GM19452 (cell line): Measurements from ENCODE around the gene ITGB2.
"Not testable (repeated sequence)": the region's sequence is repeated elsewhere in the genome, so short reads cannot be mapped to it uniquely, and the experiment has no call there.

Source experiments
- ATAC-seq: cut with Tn5 transposase; IDR thresholded peaks from one replicate; pipeline ENCODE4 v1.9.1; 2021; ENCODE audit not compliant: unreplicated experiment

The ITGB2 gene

DNA sequence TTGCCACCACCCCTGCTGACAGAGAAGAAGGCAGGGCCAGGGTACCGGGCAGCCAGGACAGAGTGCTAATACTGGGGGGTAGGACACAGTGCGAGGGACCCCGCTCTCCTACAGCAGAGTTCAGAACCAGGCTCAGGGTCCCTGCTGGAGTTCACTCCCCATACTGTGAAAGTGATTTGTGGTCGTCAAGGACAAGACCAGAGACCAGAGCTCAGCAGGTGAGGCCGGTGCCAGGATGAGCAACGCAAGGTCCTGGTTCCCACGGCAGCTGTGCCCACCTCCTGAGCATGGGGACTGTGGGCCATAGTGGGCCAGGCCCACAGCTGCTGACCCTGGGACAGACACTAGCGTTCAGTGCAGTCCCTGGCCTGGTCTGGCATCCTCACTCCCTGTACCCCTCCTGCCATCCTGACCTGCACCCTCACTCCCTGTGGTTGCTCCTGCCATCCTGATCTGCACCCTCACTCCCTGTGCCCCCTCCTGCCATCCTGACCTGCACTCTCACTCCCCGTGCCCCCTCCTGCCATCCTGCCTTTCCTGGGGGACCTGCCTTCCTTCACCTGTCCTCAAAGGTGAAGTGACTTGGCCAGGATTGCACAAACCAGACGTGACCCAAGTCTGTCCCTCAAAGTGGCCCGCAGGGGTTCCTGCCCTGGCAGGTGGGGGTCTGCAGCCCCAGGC is 33.4 kb downstream of the ITGB2 start:
- ATAC-seq: no peak

DNA sequence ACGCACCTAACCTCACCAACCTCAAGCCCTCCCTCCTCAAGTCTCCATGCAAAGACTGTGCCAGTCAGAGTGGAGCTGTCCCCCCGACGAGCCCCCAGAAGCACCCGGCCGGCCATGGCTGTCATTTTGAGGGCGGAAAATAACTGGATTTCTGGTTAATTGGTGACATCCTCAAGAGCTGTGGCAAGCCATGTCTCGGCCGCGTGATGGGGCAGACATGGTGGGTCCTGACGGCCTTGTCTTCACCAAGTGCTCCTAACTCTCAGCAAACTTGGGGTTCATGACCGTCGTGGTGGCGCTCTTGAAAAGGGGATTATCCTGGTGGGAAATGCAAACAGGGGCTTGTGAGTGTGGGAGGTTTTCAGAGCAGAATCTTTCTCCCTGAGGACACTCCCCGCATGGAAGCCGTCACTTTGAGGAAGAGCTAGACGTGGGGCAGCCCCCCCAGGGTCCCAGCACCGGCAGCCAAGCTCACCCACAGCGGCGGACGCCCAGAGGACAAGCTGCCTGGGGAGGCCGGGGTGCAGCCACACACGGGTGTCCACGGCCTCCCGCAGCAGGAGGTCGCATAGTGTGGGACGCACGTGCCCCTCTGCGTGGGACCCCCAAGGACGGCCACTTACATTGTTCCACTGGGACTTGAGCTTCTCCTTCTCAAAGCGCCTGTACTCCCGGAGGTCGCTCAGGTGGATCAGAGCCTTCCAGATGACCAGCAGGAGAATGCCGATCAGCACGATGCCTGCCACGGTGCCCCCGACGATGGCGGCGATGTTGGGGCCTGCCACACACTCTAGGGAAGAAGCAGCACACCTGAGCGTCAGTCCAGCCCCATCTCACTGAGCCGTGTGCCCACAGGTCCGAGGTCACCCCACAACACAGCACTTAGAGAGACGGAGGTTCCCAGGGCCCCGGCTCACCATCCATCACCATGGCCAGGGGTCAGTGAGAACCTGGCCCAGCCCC is 34.3 kb downstream of the ITGB2 start:
- ATAC-seq: no peak

DNA sequence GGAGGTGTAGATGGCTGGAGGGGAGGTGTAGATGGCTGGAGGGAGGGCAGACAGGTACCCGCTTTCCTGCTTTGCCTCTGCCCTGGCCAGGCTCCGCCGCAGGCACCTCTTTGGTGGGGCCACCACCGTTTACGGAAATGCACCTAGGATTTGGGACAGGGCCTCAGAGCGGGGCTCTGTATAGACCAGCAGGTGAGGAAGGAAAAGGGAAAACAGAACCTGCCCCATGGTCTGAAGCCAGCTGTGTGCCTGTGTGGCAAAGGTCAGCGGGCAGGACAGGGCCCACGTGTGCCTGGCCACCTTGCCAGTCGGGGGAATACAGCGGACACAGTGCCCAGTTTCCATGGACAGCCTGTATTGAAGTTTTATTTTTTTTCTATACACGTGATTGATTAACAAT is 35.1 kb downstream of the ITGB2 start:
- ATAC-seq: no peak

DNA sequence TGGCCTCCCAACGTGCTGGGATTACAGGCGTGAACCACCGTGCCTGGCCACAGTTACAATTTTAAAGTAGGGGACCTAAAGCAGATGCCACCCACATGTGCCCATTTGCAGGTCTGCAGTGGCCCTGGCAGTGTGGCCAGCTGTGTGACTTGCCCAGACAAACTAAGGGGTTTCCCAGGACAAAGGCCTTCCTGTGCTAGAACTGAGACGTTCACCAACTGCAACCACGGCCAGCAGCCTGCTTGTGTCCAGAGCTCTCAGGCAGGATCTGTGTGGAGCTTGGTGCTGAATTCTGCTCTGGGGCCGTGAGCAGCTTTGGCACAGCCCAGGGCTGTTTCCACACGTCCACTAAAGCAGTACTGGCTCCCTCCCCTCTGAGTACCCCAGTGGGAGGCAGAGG is 36.6 kb downstream of the ITGB2 start:
- ATAC-seq: no peak

DNA sequence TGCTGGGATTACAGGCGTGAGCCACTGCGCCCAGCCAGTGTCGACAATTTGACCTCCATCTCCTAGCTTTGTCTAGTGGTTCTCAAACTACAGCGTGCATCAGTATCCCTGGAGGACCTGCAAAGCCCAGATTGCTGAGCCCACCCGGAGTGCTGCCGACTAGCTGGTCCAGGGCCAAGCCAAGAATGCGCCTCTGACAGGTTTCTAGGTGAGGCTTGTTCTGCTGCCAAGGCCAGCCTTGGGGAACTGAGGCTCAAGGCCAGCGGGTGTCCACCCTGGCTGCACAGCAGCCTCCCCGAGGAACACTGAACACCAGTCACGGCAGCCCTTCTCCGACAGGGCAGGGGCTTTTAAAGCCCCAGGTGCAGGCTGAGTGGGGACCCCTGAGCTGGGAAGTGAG is 37.4 kb downstream of the ITGB2 start:
- ATAC-seq: no peak

DNA sequence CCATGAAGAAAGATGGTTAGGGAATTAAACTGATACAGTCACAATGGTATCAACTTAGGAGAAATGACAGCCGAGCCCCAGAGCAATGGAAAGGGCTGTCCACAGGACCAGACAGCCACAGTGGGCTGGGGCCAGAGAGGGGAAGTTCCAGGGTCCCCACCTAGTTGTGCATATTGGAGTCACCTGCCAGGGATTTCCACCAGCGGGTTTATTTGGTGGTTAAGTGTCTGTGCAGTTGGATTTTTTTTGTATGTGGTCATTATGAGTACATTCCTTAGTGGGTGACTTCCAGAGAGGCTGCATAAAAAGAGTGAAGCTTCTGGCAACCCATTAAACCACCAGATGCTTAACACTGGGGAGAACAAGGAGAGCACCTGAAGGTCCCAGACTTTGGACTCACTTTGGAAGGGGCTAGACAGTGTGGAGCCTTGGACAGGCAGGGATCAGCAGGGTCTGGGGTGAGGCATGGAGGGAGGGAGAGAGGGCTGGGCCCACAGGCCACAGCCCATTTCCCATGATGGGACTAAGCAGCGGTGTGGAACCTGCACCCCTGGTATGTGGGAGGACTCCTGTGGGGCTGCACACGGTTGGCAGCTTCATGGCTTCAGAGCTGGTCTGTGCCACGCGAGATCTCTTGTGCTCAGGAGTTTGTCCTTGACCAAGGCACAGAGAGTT is 39.4 kb downstream of the ITGB2 start:
- no peak for ATAC-seq

DNA sequence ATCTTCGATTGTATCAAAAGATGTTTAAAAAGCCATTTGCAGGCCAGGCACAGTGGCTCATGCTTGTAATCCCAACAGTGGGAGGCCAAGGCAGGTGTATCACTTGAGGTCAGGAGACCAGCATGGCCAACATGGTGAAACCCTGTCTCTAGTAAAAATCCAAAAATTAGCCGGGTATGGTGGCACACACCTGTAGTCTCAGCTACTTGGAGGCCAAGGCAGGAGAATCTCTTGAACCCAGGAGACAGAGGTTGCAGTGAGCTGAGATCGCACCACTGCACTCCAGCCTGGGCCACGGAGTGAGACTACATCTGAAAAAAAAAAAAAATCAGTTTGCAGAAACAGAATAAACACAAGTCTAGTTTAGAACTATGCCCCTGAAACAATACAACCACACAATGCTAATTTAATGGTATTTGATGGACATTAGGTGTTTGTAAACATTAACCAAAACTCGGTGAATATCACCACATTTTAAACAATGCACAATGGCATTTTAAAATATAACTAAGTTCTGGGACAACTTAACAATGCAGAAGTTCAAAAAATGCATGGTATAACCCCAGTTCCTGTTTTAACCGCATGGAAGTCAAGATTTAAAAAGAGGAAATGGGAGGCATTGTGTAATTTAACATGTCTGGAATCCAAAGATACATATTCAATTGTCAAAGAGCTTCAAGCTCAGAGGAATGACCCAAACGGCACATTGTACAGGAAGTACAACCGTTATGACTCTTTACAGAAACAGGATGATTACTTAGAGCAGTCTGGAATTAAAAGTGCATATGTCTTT is 40.1 kb downstream of the ITGB2 start:
- no peak for ATAC-seq

DNA sequence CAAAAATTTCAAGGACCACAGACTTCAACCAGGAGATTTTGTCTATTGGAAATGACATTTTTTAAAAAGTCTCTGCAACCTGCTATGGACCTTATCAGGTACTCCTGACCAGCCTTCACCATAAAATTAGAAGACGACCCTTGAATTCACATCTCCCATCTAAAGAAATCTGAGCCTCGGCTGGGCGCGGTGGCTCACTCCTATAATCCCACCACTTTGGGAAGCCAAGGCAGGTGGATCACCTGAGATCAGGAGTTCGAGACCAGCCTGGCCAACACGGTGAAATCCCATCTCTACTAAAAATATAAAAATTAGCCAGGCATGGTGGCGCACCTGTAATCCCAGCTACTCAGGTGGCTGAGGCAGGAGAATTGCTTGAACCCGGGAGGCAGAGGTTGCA is 41.5 kb downstream of the ITGB2 start:
- not testable (repeated sequence) for ATAC-seq

DNA sequence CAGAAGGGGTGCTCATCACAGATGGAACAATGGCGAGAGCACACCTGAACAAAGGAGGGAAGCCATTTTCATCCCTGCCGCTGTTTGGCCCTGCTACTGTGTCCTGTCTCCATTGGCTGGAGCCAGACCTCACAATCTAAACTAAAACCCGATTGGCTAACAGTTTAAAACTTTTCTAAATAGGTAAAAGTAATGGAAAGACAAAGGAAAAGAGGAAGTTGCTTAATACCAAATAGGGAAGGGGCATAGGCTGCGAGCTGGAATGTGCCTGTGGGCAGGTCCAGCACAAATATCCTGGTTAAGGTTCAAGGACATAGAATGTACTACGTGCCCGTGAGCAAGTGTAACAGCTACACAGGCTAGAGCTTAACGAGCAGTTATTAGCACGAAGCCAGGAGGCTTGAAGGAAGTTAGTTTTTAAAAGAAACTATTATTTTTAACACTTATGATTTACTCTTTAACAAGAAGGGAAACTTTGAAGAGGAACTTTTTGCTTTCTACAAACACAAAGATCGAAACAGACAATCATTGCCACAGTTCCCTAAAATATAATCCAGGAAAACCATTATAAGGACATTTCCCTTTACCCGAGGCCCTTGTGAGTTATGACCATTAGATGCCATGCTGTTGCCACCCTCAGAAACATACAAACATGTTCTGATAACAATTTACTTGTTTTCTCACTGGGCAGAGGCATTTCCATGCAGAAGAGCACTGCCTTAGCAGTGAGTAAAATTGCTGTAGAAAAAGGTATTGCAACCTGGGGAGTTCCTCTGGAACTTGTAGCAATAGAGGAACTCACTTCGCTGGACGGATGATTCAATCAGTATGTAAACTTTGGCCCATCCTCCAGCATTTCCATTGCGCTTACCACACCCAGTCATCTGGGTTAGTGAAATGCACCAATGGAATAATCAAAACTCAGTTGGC is 42.4 kb downstream of the ITGB2 start:
- no peak for ATAC-seq

DNA sequence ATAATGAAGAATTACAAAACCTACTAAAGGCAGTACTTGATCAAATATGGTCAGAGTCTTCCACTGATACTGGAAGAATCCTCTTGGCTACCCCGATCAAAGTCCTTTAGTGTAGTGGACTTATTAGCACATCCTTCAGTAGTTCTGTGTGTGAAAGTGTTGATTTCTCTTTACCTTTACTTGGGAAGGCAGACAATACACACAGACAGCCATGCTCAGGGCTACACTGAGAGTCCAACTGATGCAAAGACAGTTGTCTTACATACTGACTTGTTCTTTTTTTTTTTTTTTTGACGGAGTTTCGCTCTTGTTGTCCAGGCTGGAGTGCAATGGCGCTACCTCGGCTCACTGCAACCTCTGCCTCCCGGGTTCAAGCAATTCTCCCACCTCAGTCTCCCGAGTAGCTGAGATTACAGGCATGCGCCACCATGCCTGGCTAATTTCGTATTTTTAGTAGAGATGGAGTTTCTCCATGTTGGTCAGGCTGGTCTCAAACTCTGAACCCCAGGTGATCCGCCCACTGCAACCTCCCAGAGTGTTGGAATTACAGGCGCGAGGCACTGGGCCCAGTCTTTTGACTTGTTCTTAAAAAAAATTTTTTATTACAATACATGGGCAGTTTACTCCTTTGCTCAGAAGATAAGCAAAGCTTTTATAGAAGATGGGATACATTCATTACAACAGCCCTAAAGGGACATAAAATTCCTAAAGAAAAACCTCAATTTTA is 43.7 kb downstream of the ITGB2 start:
- ATAC-seq: no peak

DNA sequence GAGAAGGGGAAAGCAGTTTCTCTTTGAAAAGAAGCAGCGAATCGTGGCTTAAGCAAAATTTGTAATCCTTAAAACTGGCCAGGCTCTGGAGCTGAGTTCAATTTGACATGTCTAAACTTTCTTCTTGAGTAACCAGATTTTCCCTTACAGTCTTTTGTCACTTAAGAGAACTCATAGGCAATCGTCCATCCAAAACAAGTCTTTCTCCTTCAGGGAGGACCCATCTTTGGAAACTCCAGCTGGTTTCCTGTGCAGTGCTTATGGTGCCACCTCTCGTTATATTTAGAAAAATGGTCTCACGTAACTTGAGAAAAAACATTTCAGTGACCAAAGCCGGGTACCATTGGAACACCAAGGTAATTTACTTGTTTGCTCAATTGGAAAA is 45.4 kb downstream of the ITGB2 start:
- no peak for ATAC-seq

DNA sequence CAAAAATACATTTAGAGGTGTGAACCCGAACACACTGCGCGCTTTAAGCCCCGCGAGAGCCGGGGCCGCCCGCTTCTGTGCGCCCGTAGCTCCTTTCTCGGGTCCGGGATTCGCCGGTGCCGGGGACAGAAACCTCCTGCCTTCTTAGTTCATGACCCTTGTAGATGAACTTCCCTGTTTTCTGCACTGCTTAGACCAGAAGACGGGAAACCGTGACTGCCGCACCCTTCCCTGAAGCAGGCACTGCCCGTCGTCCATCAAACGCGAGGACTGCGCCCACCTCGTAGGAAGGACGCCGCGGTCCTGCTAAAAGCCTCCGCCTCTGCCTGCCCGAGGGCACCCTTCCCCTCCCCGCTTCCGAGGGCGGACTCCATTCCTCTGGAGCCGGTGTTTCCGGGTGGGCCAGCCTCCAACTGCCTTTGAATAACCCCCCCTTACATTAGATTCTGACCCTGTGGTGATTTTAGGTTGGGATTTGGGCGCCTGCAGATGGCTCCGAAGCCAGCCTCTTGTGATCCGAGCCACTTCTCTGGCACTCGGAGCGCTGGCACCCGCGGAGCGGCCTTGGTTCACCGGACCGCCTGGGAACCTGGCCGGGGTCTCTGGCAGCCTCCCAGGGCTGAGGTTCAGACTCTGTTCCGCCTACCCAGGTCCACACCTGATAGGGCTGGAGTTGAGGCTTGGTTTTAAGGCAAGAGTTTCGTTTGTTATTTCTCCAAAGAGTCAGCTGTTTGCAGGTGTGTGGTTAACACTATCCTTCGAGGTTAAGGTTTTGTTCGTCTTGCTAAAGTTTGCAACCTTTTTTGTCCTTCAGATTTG is 46.0 kb downstream of the ITGB2 start:
- no peak for ATAC-seq

DNA sequence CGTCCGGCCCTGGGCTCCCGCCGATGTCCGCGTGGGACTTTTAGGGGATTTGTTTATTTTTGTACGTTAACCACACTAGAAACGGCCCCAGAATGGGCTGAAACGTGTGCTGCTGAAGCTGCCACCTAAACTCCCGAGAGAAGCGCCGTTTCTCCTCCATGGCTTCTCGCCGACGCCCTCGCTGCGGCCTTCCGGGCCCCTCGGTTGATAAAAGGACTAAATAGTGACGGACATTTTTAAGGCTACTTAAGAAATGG is 46.5 kb downstream of the ITGB2 start:
- ATAC-seq: no peak

DNA sequence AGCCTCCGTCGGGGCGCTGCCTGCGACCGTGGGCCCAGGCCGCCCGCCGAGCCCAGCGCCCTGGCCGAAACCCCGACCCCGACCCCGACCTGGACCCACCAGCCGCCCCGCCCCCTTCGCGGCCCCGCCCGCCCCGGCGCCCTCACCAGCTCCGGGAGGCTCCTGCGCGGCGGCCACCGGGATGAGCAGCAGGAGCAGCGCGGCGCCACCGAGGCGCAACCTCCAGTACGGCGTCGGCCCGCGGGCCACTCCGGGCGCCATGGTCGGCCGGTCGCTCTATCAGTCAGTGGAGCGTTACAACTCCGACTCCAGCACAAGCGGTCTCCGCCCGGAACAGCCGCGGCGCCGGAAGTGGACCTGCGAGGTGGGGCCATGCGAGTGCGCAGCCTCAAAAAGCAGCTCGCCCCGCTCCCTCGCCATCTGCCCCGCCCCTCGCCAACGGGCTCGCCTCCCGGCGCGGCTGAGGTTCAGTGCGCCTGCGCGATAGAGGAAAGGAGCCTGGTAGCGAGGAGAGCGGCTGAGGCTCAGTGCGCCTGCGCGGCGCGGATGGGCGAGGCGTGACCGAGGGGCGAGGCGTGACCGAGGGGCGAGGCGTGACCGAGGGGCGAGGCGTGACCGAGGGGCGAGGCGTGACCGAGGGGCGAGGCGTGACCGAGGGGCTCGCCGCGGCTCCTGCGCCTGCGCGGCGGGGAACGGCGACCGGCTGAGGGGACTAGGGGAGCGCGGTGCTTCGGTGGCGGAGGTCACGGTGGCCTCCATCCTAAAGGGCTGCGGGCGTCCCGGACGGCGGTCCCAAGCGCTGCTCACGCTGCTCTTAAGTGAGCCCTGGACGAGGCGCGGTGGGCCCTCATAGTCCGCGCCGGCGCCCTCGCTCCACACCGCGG is 47.1 kb downstream of the ITGB2 start, which contains the start of gene PTTG1IP:
TSS of gene PTTG1IP (minus strand) at position 335 of the 884 bp plus-strand sequence. CDS start at position 261, 74 bp downstream.
- ATAC-seq: peak; percentile 66

DNA sequence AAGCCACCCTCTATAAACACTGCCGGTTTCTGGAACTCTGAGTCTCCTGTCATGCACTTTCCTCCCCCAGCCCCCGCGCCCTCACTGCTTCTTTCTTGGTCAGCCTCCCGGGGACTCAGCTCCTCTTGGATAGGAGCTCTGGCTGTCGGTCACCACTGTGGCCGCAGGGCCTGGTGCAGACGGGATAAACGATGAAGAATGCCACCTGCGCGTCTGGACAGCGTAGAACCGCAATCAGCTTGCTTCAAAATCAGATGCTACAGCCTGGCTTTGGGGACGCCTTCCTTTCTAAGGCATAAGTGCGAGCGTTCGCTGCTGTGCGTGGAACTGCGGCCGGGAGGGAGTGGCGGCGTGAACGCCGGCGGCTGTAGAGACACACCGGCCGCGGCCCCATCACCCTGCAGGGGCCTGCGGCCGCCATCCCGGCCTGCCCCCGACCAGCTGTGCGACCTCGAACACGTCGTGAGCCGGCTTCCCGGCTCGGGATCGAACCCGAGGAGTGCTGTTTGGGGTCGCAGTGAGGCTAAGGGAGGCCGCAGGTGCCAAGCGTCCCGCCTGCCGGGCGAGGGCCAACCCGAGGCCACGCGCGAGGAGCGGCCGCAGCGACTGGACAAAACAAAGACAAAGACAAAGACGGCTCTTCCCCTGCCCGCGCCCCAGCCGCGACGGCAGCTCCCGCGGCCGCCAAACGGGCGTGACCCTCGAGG is 47.9 kb downstream of the ITGB2 start:
- no peak for ATAC-seq

DNA sequence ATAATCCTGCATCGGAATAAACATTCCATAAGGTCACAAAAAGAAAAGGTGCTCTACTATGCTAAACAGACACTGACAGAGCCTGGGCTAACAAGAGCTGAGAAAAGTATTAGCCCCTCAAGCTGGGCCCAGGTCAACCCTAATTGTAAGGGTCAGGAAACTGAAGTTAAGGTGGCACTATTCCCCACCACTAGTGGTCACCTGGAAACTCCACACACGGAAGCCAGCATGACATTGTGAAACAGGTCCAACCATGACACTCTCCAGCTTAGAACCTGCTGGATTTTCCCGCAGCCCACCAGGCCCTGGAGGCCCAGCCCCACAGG is 48.4 kb downstream of the ITGB2 start:
- ATAC-seq: no peak
